ENCODE results near the gene YIPF3. TPM values are rescaled to one million over a fixed set of nuclear protein-coding genes. Genes with fewer than 3 reads are reported as not detected.

Gene YIPF3
- polyA plus RNA-seq, 1 of the 3 experiments (the other 2 are of a cell fraction), result 219 TPM

- Histone ChIP-seq H3K27ac (ENCODE audit: low read depth in 2 of 2, low read length in 1 of 2) (peak within 1 kb of the TSS; percentile 40 to 65; a peak in 3 of 4 replicates), H3F3A (replicated peaks; ENCODE audit: insufficient read depth) (no peaks in the 10 kb centered on the region), H3K27me3 (ENCODE audit: insufficient read depth) (no peaks in the 10 kb centered on the region), H3K4me3 (ENCODE audit: low read depth in 2 of 2, low read length in 1 of 2) (peak within 1 kb of the TSS; percentile 60 to 65), H3K4me1 (ENCODE audit: control insufficient read depth in 1 of 2, insufficient read depth in 2 of 2, low read depth in 1 of 2, low read length in 1 of 2) (peaks cover 10 to 15% of the 10 kb centered on the region in 2 experiments; a peak in 3 of 4 replicates), H2AFZ (ENCODE audit: low read depth) (peak within 1 kb of the TSS; percentile 92), H4K20me1 (ENCODE audit: insufficient read depth) (no peaks in the 10 kb centered on the region), H3K9me3 (no peaks in the 10 kb centered on the region), H3K4me2 (peak within 1 kb of the TSS; percentile 77), H3K9me2 (no peaks in the 10 kb centered on the region), H3K9ac (peak within 1 kb of the TSS; percentile 79), H3K79me2 (ENCODE audit: insufficient read depth) (peaks cover 45% of the 10 kb centered on the region), H3K36me3 (replicated peaks in 1 of 2; ENCODE audit: control insufficient read depth in 1 of 2, insufficient read depth in 2 of 2, low read length in 1 of 2) (peaks cover 0 to 2% of the 10 kb centered on the region in 2 experiments)
- ChIA-PET POLR2A (interaction anchor here (0.6 to 1.5 kb wide), 10 partner anchors 9 to 603 kb away, joined by 3 to 7 read pairs (median 4); no protein-coding TSS in a partner anchor), CTCF (interaction anchor here (1.1 to 3.9 kb wide), 8 partner anchors 10 to 29 kb away, joined by 3 to 23 read pairs (median 4); partner anchors contain the start of gene DLK2)
- 2% methylated on average over 34 of the region's 34 CpGs for WGBS (ENCODE audit: low lambda C conversion rate)
- peak; percentile 96 for DNase-seq
- TF ChIP-seq MEF2A (IDR thresholded peaks at IDR 0.05; ENCODE audit: borderline replicate concordance, low read depth) (no peak), ELF1 (IDR thresholded peaks at IDR 0.05) (no peak), TAF1 (IDR thresholded peaks at IDR 0.05; ENCODE audit: borderline replicate concordance, low read depth, low read length) (peak; percentile 97), FOXJ3 (CRISPR knock-in tag; IDR thresholded peaks at IDR 0.05) (no peak), PBX3 (IDR thresholded peaks at IDR 0.05) (peak; percentile 47), CHD2 (IDR thresholded peaks at IDR 0.05; ENCODE audit: low read length, partially characterized antibody) (peak; percentile 78), EZH2phosphoT487 (IDR thresholded peaks at IDR 0.05; ENCODE audit: borderline replicate concordance, low read depth) (no peak), NRF1 (IDR thresholded peaks at IDR 0.05; ENCODE audit: low read depth, low read length) (peak; percentile 18; the same call in 1 of the 2 replicates), YY1 (IDR thresholded peaks at IDR 0.05; ENCODE audit: low read depth) (peak; percentile 95), CTCF (IDR thresholded peaks at IDR 0.05) (no peak), RXRA (IDR thresholded peaks at IDR 0.05; ENCODE audit: borderline replicate concordance, low read depth) (no peak), SIN3A (IDR thresholded peaks at IDR 0.05; ENCODE audit: borderline replicate concordance, low read depth, low read length) (no peak), GATA2 (CRISPR knock-in tag; IDR thresholded peaks at IDR 0.05) (0 out of 2 replicates have a peak, but pooled peaks have one; percentile 14), TCF12 (IDR thresholded peaks at IDR 0.05) (no peak), MAX (IDR thresholded peaks at IDR 0.05; ENCODE audit: low read depth) (0 out of 2 replicates have a peak, but pooled peaks have one; percentile 47), GABPA (IDR thresholded peaks at IDR 0.05; ENCODE audit: low read depth) (no peak), POLR2AphosphoS5 (IDR thresholded peaks at IDR 0.05; ENCODE audit: low read depth, low read length) (peak; percentile 89), EP300 (IDR thresholded peaks at IDR 0.05; ENCODE audit: borderline replicate concordance in 1 of 2, low read depth in 1 of 2, low read length in 1 of 2) (no peak), ZBTB33 (IDR thresholded peaks at IDR 0.05; ENCODE audit: borderline replicate concordance, low read depth) (no peak), FOSL2 (IDR thresholded peaks at IDR 0.05; ENCODE audit: borderline replicate concordance, low read depth) (no peak), MXI1 (IDR thresholded peaks at IDR 0.05; ENCODE audit: low read depth, low read length) (peak; percentile 32; the same call in 1 of the 2 replicates), RAD21 (IDR thresholded peaks at IDR 0.05; ENCODE audit: low read length) (no peak), FOXM1 (IDR thresholded peaks at IDR 0.05; ENCODE audit: low read depth) (no peak), RCOR1 (IDR thresholded peaks at IDR 0.05; ENCODE audit: low read length) (no peak), NFIC (IDR thresholded peaks at IDR 0.05; ENCODE audit: borderline replicate concordance) (no peak), JUND (IDR thresholded peaks at IDR 0.05) (no peak), USF1 (IDR thresholded peaks at IDR 0.05; ENCODE audit: borderline replicate concordance, low read depth) (no peak), USF2 (IDR thresholded peaks at IDR 0.05; ENCODE audit: borderline replicate concordance, low read depth, low read length) (no peak)
Measured at GRCh38 chr6:43477235-43478007, 39.3 kb downstream of the YIPF3 start, which contains the start of gene TJAP1. TSS of gene TJAP1 (plus strand) at chr6:43477570. CDS start at chr6:43499002, 21,432 bp downstream.

Measured in SK-N-SH (cell line).